Measurements from ENCODE around the gene EEF1G.
"Not testable (repeated sequence)": the region's sequence is repeated elsewhere in the genome, so short reads cannot be mapped to it uniquely, and the experiment has no call there.

Gene EEF1G, protein sequence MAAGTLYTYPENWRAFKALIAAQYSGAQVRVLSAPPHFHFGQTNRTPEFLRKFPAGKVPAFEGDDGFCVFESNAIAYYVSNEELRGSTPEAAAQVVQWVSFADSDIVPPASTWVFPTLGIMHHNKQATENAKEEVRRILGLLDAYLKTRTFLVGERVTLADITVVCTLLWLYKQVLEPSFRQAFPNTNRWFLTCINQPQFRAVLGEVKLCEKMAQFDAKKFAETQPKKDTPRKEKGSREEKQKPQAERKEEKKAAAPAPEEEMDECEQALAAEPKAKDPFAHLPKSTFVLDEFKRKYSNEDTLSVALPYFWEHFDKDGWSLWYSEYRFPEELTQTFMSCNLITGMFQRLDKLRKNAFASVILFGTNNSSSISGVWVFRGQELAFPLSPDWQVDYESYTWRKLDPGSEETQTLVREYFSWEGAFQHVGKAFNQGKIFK

DNA sequence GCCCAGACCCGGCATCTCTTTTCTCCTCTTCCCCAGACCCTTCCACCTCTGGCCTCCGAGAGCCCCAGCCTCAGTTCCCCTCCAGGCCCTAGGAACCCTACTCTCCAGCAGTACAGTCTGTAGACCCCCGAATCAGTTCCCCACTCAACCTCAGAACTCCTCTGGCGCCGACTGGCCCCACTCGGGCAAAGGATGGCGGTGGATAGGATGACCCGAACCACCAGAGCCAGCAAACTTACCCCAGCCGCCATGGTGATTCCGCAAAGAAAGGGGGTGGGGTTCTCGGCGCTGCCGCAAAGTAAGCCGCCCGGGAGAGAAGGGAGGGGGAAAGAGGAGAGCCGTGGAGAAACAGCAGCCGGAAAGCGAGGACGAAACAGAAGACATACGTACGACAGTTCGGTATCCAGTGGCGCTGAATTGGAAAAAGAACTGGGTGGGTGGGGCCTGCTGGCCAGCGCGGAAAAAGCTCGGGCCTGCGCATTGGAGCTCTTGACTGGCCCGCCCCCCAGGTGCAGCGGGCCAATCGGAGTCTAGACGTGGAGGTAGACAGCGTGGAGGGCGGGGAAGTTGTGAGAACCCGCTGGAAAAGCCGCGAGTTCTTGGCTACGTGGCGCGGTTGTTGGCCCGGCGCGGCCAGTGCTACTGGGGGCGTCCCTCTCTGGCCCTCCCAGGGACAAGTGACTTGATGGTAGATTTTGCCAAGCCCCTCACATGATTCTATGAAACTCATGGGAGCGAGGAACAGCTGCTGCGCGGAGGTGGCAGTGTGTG, at the start of gene EEF1G:
TSS of gene EEF1G (minus strand) at position 300 of the 771 bp plus-strand sequence. CDS start at position 251, 49 bp downstream.
- DNase-seq, result peak; percentile 99 to 100

DNA sequence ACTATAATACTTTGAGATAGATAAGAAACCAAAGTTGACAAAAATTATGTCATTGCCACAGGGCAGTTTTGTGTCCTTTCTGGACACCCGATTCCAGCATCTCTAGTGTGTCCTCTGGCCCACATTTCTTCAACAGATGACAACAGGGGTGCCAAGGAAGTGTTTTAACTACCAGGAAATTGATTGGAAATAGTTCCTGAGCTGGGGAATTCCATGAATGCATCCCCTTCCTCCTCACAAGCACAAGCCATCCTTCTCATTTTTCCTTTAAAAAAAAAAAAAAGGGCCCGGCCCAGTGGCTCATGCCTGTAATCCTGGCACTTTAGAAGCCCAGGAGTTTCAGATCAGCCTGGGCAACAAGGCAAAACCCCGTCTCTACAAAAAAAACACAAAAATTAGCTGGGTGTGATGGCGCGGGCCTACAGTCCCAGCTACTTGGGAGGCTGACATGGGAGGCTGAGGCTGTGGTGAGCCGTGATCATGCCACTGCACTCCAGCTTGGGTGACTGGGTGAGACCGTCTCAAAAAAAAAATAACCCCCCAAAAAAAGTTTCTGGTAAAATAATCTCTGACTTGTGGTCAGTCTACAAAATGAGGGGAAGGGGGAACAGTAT, 48.9 kb upstream of the EEF1G start:
- DNase-seq, result peak in 1 of 2 donors; percentile 22

DNA sequence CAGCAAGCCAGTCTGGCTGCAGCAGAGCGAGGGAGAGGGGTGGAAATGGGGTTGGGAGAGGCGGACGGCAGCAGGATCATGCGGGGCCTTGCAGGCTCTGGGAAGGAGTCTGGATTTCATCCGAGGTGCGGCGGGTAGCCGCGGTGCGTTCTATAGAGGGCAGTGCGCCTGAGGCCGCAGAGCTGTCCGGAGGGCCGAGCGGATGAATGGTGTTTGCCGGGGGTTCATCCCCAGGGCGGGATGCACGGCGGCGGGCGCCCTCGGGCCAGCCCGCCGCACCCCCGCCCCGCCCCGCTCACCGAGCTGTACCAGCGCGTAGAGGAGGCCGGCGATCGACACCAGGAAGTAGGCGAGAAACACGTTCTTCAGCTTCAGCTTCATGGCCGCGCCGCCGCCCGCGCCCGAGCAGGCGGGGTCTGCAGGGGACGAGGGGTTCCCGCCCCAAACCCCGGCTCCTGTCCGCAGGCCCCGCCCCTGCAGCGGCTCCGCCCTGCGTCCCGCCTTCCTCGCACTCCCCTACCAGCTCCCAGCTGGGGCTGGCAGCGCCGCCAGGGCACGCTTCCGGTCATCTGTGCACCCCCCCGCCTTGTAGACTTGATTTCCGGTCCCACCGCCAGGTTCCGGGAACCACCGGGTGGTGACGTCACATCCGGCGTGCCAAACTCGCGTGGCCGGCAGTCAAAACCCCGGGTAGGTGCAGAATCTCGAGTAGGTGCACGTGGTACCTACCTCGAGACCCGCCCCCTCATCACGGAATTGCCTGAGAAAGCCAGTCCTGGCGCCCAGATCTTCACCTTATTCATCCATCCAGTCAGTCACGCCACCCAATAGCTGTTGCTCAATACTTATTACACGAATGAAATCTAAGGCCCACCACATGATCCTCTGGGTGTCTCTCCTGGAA, 48.1 kb upstream of the EEF1G start, which contains the start of gene B3GAT3:
TSS of gene B3GAT3 (minus strand) at position 420 of the 904 bp plus-strand sequence. CDS start at position 381, 39 bp downstream.
- DNase-seq, result peak; percentile 98 to 99

DNA sequence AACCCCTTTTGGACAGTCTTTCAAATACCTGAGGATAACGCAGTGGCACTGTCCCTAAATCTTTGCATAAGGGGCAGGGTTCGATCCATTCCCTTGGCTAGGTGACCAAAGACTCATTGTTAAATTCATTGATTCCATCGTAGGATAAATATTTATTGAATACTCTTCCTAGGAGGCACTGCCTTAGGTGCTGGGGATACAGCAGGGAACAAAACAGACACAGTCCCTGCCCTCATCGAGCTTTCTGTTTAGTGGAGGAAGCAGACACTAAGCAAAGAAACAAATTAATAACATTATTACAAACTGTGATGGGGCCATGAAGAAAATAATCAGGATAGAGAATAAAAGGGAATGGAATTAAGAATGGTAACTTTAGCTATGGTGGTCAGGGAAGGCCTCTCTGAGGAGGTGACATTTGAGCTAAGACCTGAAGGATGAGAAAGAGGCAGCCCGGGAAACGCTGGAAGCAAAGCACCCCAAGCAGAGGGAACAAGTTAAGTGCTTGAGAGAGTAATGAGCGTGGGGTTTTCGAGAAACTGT, 47.4 kb upstream of the EEF1G start:
- no peak for DNase-seq

DNA sequence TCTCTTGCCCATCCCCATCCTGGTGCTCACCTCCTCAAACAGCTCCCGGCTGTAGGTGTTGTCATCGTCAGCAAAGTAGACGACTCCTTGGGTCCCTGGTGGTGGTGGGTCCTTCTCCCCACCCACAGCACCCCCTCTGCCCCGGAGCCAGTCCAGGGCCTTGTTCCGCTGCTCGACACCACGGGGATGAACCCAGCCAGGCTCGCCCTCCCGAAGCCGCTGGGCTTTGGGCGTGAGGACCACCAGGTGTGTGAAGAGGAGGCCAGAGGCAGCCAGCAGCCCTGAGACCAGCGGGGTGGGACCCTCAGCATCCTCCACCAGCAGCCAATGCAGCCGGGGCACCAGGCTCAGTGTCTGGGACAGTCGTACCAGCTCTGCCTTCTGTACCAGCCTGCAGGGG, 43.3 kb upstream of the EEF1G start:
- DNase-seq, result not testable (repeated sequence)

DNA sequence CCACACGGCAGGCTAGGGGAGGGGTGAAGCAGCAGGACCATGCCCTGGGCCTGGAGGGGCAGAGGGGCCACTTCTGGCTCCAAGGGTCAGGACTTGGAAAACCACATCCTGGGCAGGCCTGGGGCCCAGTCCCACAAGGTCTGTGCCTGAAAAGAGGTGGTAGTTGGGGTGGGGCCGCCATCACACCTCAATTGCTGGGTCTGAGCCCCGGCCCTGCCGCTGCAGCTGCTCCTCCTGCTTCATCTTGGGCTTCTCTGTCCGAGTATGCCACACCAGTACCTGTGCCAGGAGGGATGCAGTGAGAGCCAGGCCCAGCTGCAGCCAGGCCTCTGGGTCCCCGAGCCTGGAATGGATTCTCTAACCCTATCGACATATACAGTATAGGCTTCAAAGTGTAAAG, 41.8 kb upstream of the EEF1G start:
- DNase-seq, result no peak

DNA sequence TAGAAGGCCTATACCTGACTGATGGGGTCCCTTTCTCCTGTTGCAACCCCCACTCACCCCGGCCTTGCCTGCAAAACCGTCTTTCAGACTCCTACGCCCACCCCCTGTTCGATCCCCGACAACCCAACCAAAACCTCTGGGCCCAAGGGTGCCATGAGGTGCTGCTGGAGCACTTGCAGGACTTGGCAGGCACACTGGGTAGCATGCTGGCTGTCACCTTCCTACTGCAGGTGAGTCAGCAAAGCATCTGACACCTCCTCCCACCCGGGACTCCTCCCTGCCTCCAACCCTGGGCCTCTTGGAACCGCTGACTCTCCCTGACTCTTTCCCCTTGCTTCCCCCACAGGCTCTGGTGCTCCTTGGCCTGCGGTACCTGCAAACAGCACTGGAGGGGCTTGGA, 40.6 kb upstream of the EEF1G start:
- no peak for DNase-seq

DNA sequence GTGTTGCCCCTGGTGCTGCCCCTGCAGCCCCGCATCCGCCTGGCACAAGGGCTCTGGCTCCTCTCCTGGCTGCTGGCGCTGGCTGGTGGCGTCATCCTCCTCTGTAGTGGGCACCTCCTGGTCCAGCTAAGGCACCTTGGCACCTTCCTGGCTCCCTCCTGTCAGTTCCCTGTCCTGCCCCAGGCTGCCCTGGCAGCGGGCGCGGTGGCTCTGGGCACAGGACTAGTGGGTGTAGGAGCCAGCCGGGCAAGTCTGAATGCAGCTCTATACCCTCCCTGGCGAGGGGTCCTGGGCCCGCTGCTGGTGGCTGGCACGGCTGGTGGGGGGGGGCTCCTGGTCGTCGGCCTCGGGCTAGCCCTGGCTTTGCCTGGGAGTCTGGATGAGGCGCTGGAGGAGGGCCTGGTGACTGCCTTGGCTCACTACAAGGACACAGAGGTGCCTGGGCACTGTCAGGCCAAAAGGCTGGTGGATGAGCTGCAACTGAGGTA, 39.6 kb upstream of the EEF1G start:
- DNase-seq, result no peak

DNA sequence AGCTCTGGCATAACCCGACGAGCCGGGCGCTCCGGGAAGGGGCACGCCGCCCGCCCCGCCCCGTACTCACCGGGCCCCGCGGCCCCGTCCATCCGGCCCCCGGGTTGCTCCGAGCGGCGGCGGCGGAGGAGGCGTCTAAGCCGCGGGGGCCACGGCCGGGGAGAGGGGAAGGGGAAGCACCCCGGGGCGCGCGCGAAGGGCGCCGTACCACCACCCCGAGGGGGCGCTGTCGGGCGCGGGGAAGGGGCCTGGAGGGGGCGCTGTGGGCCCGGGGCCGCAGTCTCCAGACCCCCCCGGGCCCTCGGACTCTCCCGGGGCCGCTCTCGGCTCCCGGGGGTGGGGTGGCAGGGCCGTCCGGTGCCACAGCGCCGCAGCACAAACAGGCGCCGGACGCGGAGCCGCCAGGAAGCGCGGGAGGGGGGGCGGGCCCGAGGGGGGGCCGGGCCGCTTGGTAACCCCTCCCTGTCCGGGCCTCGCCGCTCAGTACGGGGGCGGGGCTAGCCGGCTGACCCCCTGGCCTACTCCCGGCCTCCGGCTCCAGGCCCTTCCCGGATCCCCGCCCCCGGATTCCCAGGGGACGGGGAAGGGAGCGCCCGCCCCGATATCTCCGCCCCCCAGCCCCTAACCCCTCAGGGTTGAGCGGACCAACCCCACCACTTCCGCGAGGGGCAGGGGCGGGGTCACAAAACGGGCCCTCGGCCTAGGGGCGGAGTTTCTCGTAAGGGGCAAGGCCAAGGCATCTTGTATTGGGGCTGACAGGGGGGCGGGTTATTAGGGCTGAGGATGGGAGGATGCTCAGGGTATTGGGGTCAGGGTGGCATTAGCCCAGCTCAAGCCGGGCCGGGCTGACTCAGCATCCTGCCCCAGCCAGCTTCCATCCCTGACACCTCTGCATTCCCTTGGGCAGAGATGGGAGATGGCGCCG, 38.9 kb upstream of the EEF1G start, which contains the start of the genes EML3 and ROM1:
TSS of gene EML3 (minus strand) at position 410 of the 925 bp plus-strand sequence. CDS start at position 92, 318 bp downstream.
TSS of gene ROM1 (plus strand) at position 892 of the 925 bp plus-strand sequence. CDS start at position 917, 25 bp downstream.
- DNase-seq, result peak; percentile 93 to 95

DNA sequence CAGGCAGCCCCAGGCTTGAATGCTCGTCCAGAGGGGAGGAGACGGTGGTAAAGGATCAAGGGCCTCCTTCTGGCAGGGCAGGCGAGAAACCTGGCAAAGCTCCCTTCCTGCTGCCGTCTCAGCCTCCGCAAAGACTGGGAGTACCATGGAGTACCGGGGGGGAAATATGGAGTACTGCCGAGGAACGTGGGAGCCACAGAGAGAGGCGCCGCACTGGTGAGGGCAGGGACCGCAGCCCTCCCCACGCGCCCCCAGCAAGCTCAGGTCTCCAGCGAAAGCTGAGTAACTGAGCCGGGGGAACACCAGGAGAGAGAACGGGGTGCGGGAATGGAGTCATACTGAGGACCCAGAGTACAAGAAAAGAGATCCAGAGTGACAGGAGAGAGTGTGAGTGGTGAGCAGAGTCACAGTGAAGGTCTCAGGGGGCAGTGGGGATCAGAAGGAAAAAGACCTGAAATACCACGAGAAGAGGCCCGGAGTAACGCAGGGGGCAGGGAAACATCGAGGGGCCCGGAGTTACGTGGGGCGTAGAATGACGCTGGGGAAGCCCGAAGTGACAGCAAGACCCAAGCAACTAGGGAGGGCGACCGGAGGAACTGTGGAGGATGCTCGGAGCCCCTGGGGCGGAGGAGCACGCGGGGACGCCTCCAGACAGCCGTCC, 38.1 kb upstream of the EEF1G start:
- peak in 1 of 2 donors; percentile 61 for DNase-seq

DNA sequence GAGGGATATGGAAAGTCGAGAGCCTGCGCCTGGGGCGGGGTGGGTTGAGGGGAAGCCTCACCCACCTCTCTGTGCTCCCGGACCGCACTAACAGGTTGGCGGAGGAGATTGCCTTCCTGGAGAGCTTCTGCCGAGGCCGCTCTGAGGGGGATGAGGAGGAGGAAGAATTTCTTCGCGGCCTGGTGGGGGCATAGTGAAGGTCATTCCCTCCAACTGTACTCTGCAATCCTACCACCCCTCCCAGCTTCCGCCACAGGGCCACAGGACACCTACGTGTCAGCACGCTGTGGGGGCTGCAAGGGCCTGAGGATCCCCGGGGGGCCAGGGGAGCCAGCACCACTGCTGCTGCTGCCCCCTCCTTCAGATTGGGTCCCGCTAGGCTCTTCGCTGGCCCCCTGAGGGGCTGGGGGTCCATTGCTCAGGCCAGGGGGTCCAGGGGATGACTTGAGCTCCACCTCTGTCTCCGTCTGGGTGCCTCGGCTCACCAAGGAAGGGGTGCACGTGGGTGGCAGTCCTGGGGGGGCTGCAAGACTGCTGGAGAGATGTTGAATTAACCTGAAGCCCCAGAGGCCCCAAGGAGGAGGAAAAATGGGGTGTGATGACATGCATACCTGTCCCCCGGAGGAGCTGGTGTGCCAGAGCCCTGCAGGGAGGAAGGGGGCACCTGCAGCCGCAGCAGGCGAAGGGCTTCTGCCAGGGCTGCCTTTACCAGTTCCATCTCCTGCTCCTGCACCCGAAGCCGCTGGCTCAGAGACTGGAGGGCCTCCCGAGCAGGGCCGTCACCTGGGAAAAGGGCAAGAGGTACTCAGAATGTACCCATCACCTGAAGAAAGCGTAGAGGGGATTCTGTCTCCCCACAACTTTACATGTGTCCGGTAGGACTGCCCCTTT, 37.4 kb upstream of the EEF1G start:
- no peak for DNase-seq

DNA sequence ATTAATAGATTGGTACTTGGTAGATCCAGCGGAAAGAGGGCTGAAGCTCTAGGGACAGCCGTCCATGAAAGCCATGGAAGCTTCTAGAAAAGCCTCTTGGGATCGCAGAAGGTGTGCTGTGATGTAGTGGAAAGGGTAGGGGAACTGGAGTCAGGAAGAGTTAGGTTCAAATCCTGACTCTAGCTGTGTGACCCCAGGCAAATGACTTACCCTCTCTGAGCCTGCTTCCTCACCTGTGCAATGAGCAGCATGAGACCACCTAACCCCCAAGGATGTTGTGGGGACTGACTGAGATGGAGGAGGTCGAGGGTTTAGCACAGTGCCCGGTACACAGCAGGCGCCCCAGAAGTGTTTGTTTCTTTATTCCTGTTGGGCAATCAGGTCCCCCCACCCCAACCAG, 36.7 kb upstream of the EEF1G start:
- no peak for DNase-seq

DNA sequence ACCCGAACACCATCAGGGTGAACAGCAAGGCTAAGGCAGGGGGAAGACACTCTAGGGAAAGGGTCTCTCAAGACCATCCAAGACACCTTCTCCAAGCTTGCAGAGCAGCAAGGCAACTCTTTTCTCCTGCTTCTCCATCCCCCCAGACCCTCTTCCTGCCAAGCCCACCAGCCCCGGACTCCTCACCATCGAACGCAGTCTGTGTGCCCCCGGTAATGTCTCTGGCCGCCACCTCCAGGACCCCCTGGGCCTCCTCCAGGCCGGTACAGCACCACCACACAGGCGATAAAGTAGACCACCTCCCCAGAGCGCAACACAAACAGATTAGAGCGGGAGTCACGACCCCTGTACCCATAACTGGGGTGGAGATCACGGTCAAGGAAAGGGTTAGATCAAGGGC, 35.1 kb upstream of the EEF1G start:
- no peak for DNase-seq

DNA sequence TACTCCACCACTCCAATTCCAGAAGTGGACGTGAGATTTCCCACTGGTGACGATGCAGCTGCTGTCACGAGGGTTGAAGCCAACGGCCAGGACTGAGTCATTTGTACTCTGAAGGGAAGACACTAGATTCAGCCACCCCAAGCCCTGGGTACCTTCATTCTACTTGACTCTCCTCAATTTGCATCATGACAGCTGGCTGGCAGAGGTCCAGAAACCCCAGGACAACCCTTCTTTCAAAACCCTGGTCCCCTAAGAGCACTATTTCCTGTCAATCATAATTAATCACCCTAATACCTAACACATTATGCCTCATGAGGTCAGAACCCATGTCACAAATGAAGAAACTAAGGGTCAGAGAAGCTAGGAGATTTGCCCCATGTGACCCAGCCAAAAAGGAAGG, 34.0 kb upstream of the EEF1G start:
- peak in 1 of 2 donors; percentile 44 for DNase-seq

DNA sequence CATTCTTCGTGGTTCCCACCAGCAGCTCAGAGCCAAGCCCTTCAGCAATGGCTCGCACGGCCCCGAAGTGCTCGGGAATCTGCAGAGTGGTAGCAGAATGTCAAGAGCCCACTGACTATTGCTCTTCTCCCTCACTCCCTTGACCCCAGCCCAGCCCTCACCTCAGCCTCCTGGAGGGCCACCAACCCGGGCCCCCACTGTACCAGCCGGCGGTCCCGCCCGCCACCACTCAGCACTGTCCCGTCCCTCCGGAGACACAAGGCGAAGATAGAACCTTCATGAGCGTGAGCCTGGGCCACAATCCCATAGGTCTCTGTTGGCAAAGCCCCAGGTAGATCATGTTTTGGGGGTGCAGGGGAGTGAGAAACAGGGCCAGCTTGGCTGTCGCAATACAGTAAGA, 32.2 kb upstream of the EEF1G start:
- no peak for DNase-seq

DNA sequence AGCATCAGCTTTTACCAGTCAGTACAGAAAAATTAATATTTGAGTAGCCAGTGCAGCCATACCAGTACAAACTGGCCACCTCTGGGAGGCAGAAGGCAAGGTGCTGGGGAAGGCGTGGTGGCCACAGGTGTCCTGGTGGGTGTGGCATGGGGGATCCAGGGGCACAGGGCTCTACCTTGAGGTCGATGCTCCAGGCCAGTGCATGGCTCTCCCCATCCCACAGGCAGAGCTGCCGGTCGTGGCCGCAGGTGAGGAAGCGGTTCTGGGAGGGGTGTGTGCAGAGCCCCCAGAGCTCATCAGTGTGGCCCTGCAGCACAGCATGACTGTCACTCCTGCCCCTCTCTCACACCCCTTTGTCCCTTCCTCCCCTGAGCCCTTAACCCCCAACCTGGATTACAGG, 31.8 kb upstream of the EEF1G start:
- no peak for DNase-seq

DNA sequence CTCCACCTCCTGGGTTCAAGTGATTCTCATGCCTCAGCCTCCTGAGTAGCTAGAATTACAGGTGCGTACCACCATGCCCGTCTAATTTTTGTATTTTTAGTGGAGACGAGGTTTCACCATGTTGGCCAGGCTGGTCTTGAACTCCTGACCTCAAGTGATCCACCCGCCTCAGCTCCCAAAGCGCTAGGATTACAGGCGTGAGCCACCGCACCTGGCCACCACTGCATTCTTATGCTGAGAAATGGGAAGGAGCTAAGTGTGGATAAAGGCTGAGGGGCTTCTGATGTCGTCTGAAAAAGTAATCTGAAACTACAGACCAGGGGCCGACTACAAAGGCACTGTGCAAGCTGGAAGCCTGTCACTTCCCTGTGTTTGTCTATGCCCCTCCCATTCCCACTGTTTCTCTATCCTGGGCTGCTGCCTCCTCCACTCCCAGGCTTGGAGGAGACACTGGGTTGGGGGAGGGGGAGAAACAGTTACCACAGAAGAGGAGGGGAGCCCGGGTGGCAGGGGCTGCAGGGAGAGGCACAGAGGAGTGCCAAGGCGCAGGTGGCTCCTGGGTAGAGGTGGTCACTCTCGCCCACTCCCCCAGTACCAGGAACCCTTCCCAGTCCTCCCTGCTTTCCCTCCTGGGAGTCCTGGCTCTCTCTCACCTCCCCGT, 30.9 kb upstream of the EEF1G start:
- DNase-seq, result no peak

DNA sequence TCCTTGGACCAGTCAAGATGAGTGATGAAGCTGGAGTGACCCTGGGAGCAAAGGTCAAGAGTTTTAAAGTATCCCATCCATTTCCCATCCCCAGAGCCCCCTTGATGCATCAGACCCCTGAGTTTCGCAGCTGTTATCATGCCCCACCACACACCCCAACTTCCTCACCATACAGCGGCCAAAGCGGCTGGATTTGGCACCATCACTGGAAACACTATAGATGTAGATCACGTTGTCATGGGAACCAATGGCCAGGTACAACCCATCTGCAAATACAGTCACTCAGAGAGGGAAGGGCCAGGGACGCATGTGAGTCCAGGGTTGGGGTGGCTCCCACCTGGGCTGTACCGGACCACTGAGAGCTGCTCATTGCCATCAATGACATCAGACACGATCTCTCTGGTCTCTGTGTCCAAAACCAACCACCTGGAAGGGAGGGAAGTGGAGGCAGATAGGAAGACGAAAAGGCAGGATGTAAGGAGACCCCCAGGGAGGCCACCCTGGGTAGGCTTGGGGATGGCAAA, 30.1 kb upstream of the EEF1G start:
- no peak for DNase-seq

Data from CD4-positive, alpha-beta T cell treated with Interferon alpha-2 for 1 hour (primary cell).